Activated CD8-positive, alpha-beta memory T cell treated with anti-CD3 and anti-CD28 coated beads, Interleukin-2, amount 50 U/mL, for 48 hours (primary cell): ENCODE data around the gene SH3TC2.

Experiments
- DNase-seq: peaks from one replicate; pipeline ENCODE4 v3.0.0-alpha.2; 2020

The SH3TC2 gene

GRCh38 chr5:149056616-149057165, 6.2 kb downstream of the SH3TC2 start:
- DNase-seq: no peak

- DNase-seq: no peak
Observed at GRCh38 chr5:149054416-149054815, 8.4 kb downstream of the SH3TC2 start.

- DNase-seq: no peak
Observed at GRCh38 chr5:149053072-149053695, 9.7 kb downstream of the SH3TC2 start.

GRCh38 chr5:149049371-149049781, 13.5 kb downstream of the SH3TC2 start:
- no peak for DNase-seq

- DNase-seq: no peak
Observed at GRCh38 chr5:149048811-149049210, 14.1 kb downstream of the SH3TC2 start.

GRCh38 chr5:149047462-149047861, 15.4 kb downstream of the SH3TC2 start:
- no peak for DNase-seq

GRCh38 chr5:149046196-149046829, 16.5 kb downstream of the SH3TC2 start:
- no peak for DNase-seq

GRCh38 chr5:149045089-149045460, 17.8 kb downstream of the SH3TC2 start:
- no peak for DNase-seq

- no peak for DNase-seq
Observed at GRCh38 chr5:149044453-149045088, 18.3 kb downstream of the SH3TC2 start.

GRCh38 chr5:149043641-149044040, 19.2 kb downstream of the SH3TC2 start:
- no peak for DNase-seq

- no peak for DNase-seq
Observed at GRCh38 chr5:149042865-149043264, 20.0 kb downstream of the SH3TC2 start.

- no peak for DNase-seq
Observed at GRCh38 chr5:149041242-149041641, 21.6 kb downstream of the SH3TC2 start.

GRCh38 chr5:149040421-149040820, 22.4 kb downstream of the SH3TC2 start:
- DNase-seq: no peak

GRCh38 chr5:149039506-149039905, 23.4 kb downstream of the SH3TC2 start:
- no peak for DNase-seq

GRCh38 chr5:149038336-149039080, 24.4 kb downstream of the SH3TC2 start:
- no peak for DNase-seq

- DNase-seq: no peak
Observed at GRCh38 chr5:149037817-149038216, 25.0 kb downstream of the SH3TC2 start.

GRCh38 chr5:149036970-149037369, 25.9 kb downstream of the SH3TC2 start:
- no peak for DNase-seq

GRCh38 chr5:149036168-149036567, 26.7 kb downstream of the SH3TC2 start:
- no peak for DNase-seq

GRCh38 chr5:149035372-149035790, 27.5 kb downstream of the SH3TC2 start:
- DNase-seq: peak; percentile 80

- no peak for DNase-seq
Observed at GRCh38 chr5:149030838-149031397, 31.9 kb downstream of the SH3TC2 start.

GRCh38 chr5:149030392-149030791, 32.5 kb downstream of the SH3TC2 start:
- DNase-seq: no peak

GRCh38 chr5:149028984-149029383, 33.9 kb downstream of the SH3TC2 start:
- DNase-seq: no peak

GRCh38 chr5:149028161-149028560, 34.7 kb downstream of the SH3TC2 start:
- no peak for DNase-seq
